WTC11 (cell line): ENCODE data around the gene RANBP3L. TPM values are rescaled to one million over a fixed set of nuclear protein-coding genes. Genes with fewer than 3 reads are reported as not detected.

ENCODE experiments used
- ATAC-seq: fragments of 200-7000 bp; cut with Tn5 transposase; 2 replicates; pipeline ENCODE4 v1.10.0; 2021; ENCODE audit warnings: mild to moderate bottlenecking, moderate library complexity
- CTCF ChIA-PET: fragments of 300-600 bp; sonication (Branson Sonifier 250); formaldehyde crosslinking; loops from one replicate; lab custom pipeline; 2021; ENCODE audit warnings: antibody characterized with exemption; lab: Charles Lee
- POLR2A ChIA-PET: fragments of 350-600 bp; sonication (Branson Sonifier 250); formaldehyde crosslinking; loops from one replicate; lab custom pipeline; 2021; ENCODE audit warnings: antibody characterized with exemption; lab: Charles Lee
- DNase-seq: peaks from one replicate; pipeline ENCODE4 v3.0.0; 2021; ENCODE audit warnings: low spot score
- H3K27ac Mint-ChIP-seq: 2 replicates; pipeline ENCODE4 v1.8.0; 2021; ENCODE audit warnings: mixed read lengths
- H3K27me3 Mint-ChIP-seq: 2 replicates; pipeline ENCODE4 v1.8.0; 2021; ENCODE audit warnings: low read depth, mild to moderate bottlenecking, moderate library complexity, mixed read lengths
- H3K36me3 Mint-ChIP-seq: 2 replicates; pipeline ENCODE4 v1.8.0; 2021; ENCODE audit warnings: mixed read lengths
- H3K4me1 Mint-ChIP-seq: 2 replicates; pipeline ENCODE4 v1.8.0; 2022; ENCODE audit warnings: mixed read lengths
- H3K4me3 Mint-ChIP-seq: 2 replicates; pipeline ENCODE4 v1.8.0; 2021; ENCODE audit warnings: mild to moderate bottlenecking, moderate library complexity, mixed read lengths
- H3K9me3 Mint-ChIP-seq: 2 replicates; pipeline ENCODE4 v1.8.0; 2021; ENCODE audit warnings: mixed read lengths
- AFF4 ChIP-seq: sonication (generic); formaldehyde crosslinking; IDR thresholded peaks from 2 replicates; pipeline ENCODE4 v1.8.1; 2023; ENCODE audit warnings: mild to moderate bottlenecking, missing genetic modification reagents, borderline replicate concordance
- AR ChIP-seq: fragments of 250-450 bp; sonication (Bioruptor Pico); IDR thresholded peaks from 2 replicates; pipeline ENCODE4 v1.9.0; 2021; ENCODE audit warnings: mild to moderate bottlenecking
- ARID4B ChIP-seq: sonication (generic); formaldehyde crosslinking; IDR thresholded peaks from 2 replicates; pipeline ENCODE4 v1.8.0; 2023; ENCODE audit warnings: missing genetic modification reagents, mild to moderate bottlenecking, borderline replicate concordance
- ATF3 ChIP-seq: sonication (generic); formaldehyde crosslinking; conservative IDR thresholded peaks from 2 replicates; pipeline ENCODE4 v1.8.1; 2022; ENCODE audit warnings: mild to moderate bottlenecking, missing genetic modification reagents
- CREB1 ChIP-seq: sonication (generic); formaldehyde crosslinking; IDR thresholded peaks from 2 replicates; pipeline ENCODE4 v1.8.0; 2023; ENCODE audit warnings: mild to moderate bottlenecking, missing genetic modification reagents
- ELF4 ChIP-seq: sonication (generic); formaldehyde crosslinking; IDR thresholded peaks from 2 replicates; pipeline ENCODE4 v1.8.1; 2022; ENCODE audit warnings: low read depth, mild to moderate bottlenecking, moderate library complexity, missing genetic modification reagents
- HMGA2 ChIP-seq: fragments of 250-450 bp; sonication (Bioruptor Pico); IDR thresholded peaks from 2 replicates; pipeline ENCODE4 v1.4.0; 2021; ENCODE audit warnings: mild to moderate bottlenecking, moderate library complexity
- JUN ChIP-seq: sonication (generic); formaldehyde crosslinking; IDR thresholded peaks from 2 replicates; pipeline ENCODE4 v1.8.0; 2023; ENCODE audit warnings: mild to moderate bottlenecking, missing genetic modification reagents
- MXD4 ChIP-seq: fragments of 250-450 bp; sonication (Bioruptor Pico); IDR thresholded peaks from 2 replicates; pipeline ENCODE4 v1.8.0; 2021; ENCODE audit warnings: mild to moderate bottlenecking, moderate library complexity, borderline replicate concordance
- NR3C1 ChIP-seq: sonication (generic); formaldehyde crosslinking; conservative IDR thresholded peaks from 2 replicates; pipeline ENCODE4 v1.8.1; 2023; ENCODE audit warnings: low read depth, mild to moderate bottlenecking, missing genetic modification reagents
- SOX15 ChIP-seq: fragments of 250-450 bp; sonication (Bioruptor Pico); IDR thresholded peaks from 2 replicates; pipeline ENCODE4 v1.9.0; 2021; ENCODE audit warnings: mild to moderate bottlenecking
- SP1 ChIP-seq: sonication (generic); formaldehyde crosslinking; conservative IDR thresholded peaks from 2 replicates; pipeline ENCODE4 v1.8.1; 2022; ENCODE audit warnings: missing genetic modification reagents
- ZMAT4 ChIP-seq: fragments of 250-450 bp; sonication (Bioruptor Pico); IDR thresholded peaks from 2 replicates; pipeline ENCODE4 v1.9.0; 2021; ENCODE audit warnings: mild to moderate bottlenecking
- ZNF232 ChIP-seq: sonication (generic); formaldehyde crosslinking; IDR thresholded peaks from 2 replicates; pipeline ENCODE4 v1.8.0; 2022; ENCODE audit warnings: mild to moderate bottlenecking, missing genetic modification reagents
- ZNF423 ChIP-seq: fragments of 250-450 bp; sonication (Bioruptor Pico); IDR thresholded peaks from 2 replicates; pipeline ENCODE4 v2.1.2; 2022; ENCODE audit warnings: mild to moderate bottlenecking, moderate library complexity
- total RNA-seq: library from RNA; stranded (reverse); gene quantifications from 3 replicates; pipeline ENCODE4 v1.2.3, GENCODE V29; 2021

The RANBP3L gene
- total RNA-seq, 1 experiment from 2014 or later, result not detected

GRCh38 chr5:36261186-36261585 lies 40.5 kb downstream of the RANBP3L start:
- ATAC-seq (no peak), DNase-seq (no peak)
- Mint-ChIP-seq H3K27me3 (no peaks in the 10 kb centered on the region; the same call in 1 of the 2 replicates), H3K36me3 (no peaks in the 10 kb centered on the region), H3K4me3 (no peak overlapping the region), H3K4me1 (no peaks in the 10 kb centered on the region), H3K27ac (no peak overlapping the region), H3K9me3 (no peaks in the 10 kb centered on the region)
- POLR2A ChIA-PET, result no interaction called here
- TF ChIP-seq ZMAT4 (CRISPR knock-in tag) (no peak), AFF4 (CRISPR knock-in tag) (no peak), JUN (CRISPR knock-in tag) (no peak)
- CTCF ChIA-PET, result no interaction called here

GRCh38 chr5:36253575-36253974 lies 48.1 kb downstream of the RANBP3L start:
- Mint-ChIP-seq H3K4me1 (peaks cover 3% of the 10 kb centered on the region; the same call in 1 of the 2 replicates), H3K4me3 (no peak overlapping the region), H3K36me3 (no peaks in the 10 kb centered on the region), H3K27ac (no peak overlapping the region), H3K27me3 (no peaks in the 10 kb centered on the region), H3K9me3 (no peaks in the 10 kb centered on the region)
- ChIA-PET CTCF (no interaction called here), POLR2A (no interaction called here)
- ATAC-seq (no peak), DNase-seq (no peak)
- TF ChIP-seq MXD4 (CRISPR knock-in tag) (no peak), SP1 (no peak), SOX15 (no peak), ZNF232 (CRISPR knock-in tag) (no peak), CREB1 (no peak)

- H3K27me3 Mint-ChIP-seq, result no peaks in the 10 kb centered on the region
- CTCF ChIA-PET, result interaction anchor here (0.7 kb wide), 1 partner anchor 11 kb away, joined by 3 read pairs; no protein-coding TSS in a partner anchor
- POLR2A ChIA-PET, result no interaction called here
- H3K27ac Mint-ChIP-seq, result no peak overlapping the region
- no peak for ATAC-seq
- H3K36me3 Mint-ChIP-seq, result no peaks in the 10 kb centered on the region
- no peak overlapping the region for H3K4me3 Mint-ChIP-seq
- no peak for DNase-seq
- no peaks in the 10 kb centered on the region for H3K9me3 Mint-ChIP-seq
- H3K4me1 Mint-ChIP-seq, result peaks cover 3% of the 10 kb centered on the region; the same call in 1 of the 2 replicates
- no peak for TF ChIP-seq ELF4
- TF ChIP-seq NR3C1 (CRISPR knock-in tag), result no peak
- no peak for TF ChIP-seq AFF4 (CRISPR knock-in tag)
- no peak for TF ChIP-seq ATF3
- TF ChIP-seq ZNF423 (CRISPR knock-in tag), result no peak
- TF ChIP-seq AR, result no peak
- TF ChIP-seq ARID4B, result no peak
- no peak for TF ChIP-seq HMGA2 (CRISPR knock-in tag)
Observed at GRCh38 chr5:36252722-36253365, 48.9 kb downstream of the RANBP3L start.
